Measurements from ENCODE around the gene CT45A2.
"Not testable (repeated sequence)": the region's sequence is repeated elsewhere in the genome, so short reads cannot be mapped to it uniquely, and the experiment has no call there.

GRCh38 chrX:135785403-135785802 is 34.4 kb downstream of the CT45A2 start, which contains the start of gene CT45A5:
- TF ChIP-seq CTCF, POLR2A (IDR thresholded peaks at IDR 0.05): not testable (repeated sequence)

All from adrenal gland (tissue), 5 donors.